K562 (cell line): ENCODE results near the gene ENG. TPM values are rescaled to one million over a fixed set of nuclear protein-coding genes. Genes with fewer than 3 reads are reported as not detected.

ENCODE experiments used
- ATAC-seq: fragments of 200-7000 bp; cut with Tn5 transposase; 3 replicates; pipeline ENCODE4 v1.9.1; 2020; ENCODE audit warnings: moderate library complexity
- BruUV-seq: library from RNA; stranded (reverse); fragments of 400-500 nt; replicated peaks from 2 replicates; lab custom pipeline; 2021; lab: Mats Ljungman, UMichigan
- CTCF ChIA-PET: fragments of 300-600 bp; formaldehyde crosslinking; extraction: SDS; loops from one replicate; lab custom pipeline; 2021; ENCODE audit warnings: low intra/inter-chr PET ratio; lab: Yijun Ruan, JAX
- POLR2A ChIA-PET: fragments of 300-600, 350-650 bp; sonication (Branson Sonifier 250); formaldehyde crosslinking; extraction: SDS; loops from one replicate; lab custom pipeline; 2021; ENCODE audit warnings: antibody characterized with exemption, inconsistent platforms; lab: Yijun Ruan, JAX
- DNase-seq, 4 experiments: peaks; one replicate each; pipeline versions ENCODE4 v3.0.0 to v3.0.0-alpha.2; 2011 to 2018; ENCODE audit warnings: low spot score in 3 of 4, mixed read lengths in 3 of 4; ENCODE audit errors: extremely low read depth in 1 of 4
- FAIRE-seq: peaks from 2 replicates; lab custom pipeline; 2011; peaks lifted over from hg19 to GRCh38; lab: Jason Lieb, UNC
- H2AFZ ChIP-seq: 2 replicates; pipeline ENCODE4 v1.6.0; 2011; ENCODE audit warnings: low read depth, low read length, control low read depth, inconsistent platforms
- H3K27ac ChIP-seq: fragments of 200-600 bp; 3 replicates; pipeline ENCODE4 v1.8.0; 2011; ENCODE audit warnings: low read depth, mild to moderate bottlenecking, control low read depth, inconsistent platforms, low read length, moderate library complexity, mixed read lengths; ENCODE audit errors: extremely low read depth
- H3K27me3 ChIP-seq, 2 experiments: fragments of 300-600 bp in 1 of 2; 2 replicates in 1 of 2; 3 replicates in 1 of 2; pipeline versions ENCODE4 v1.6.0 to v1.8.0; 2011; ENCODE audit warnings: inconsistent platforms in 2 of 2, low read length in 2 of 2, mild to moderate bottlenecking in 1 of 2, mixed read lengths in 1 of 2, moderate library complexity in 1 of 2; ENCODE audit not compliant: control insufficient read depth in 2 of 2, insufficient read depth in 2 of 2
- H3K36me3 ChIP-seq: fragments of 300-600 bp; 3 replicates; pipeline ENCODE4 v1.8.0; 2011; ENCODE audit warnings: mild to moderate bottlenecking, low read length, inconsistent platforms; ENCODE audit not compliant: control insufficient read depth, insufficient read depth
- H3K4me1 ChIP-seq, 2 experiments: fragments of 200-600 bp in 1 of 2; replicated peaks in 1 of 2; 2 replicates in 1 of 2; 3 replicates in 1 of 2; pipeline versions ENCODE4 v1.5.1 to v1.8.0; 2011; ENCODE audit warnings: inconsistent platforms in 2 of 2, low read length in 2 of 2, mild to moderate bottlenecking in 1 of 2, mixed read lengths in 1 of 2, moderate library complexity in 1 of 2; ENCODE audit not compliant: control insufficient read depth in 2 of 2, insufficient read depth in 2 of 2
- H3K4me2 ChIP-seq: 2 replicates; pipeline ENCODE4 v1.6.1; 2011; ENCODE audit warnings: low read length, control low read depth, inconsistent platforms, mixed read lengths; ENCODE audit not compliant: insufficient read depth
- H3K4me3 ChIP-seq: fragments of 200-600 bp; sonication (generic), shearing (Covaris generic); 2 replicates; pipeline ENCODE4 v1.5.1; 2016; ENCODE audit warnings: control low read depth, inconsistent platforms
- H3K79me2 ChIP-seq: fragments of 200-600 bp; 3 replicates; pipeline ENCODE4 v1.8.0; 2011; ENCODE audit warnings: low read length, inconsistent platforms; ENCODE audit not compliant: control insufficient read depth, insufficient read depth
- H3K9ac ChIP-seq, 2 experiments: 2 replicates each; pipeline versions ENCODE4 v1.6.0 to v1.6.1; 2011; ENCODE audit warnings: low read depth in 2 of 2, low read length in 2 of 2, control low read depth in 1 of 2, inconsistent platforms in 1 of 2, mild to moderate bottlenecking in 1 of 2, mixed read lengths in 1 of 2; ENCODE audit not compliant: insufficient read depth in 1 of 2
- H3K9me1 ChIP-seq: one replicate; pipeline ENCODE4 v1.6.0; 2011; ENCODE audit warnings: inconsistent platforms, mild to moderate bottlenecking, low read length, moderate library complexity; ENCODE audit not compliant: control insufficient read depth, insufficient read depth
- H3K9me3 ChIP-seq: replicated peaks from 2 replicates; pipeline ENCODE4 v1.5.1; 2011; ENCODE audit warnings: low read depth, low read length, inconsistent platforms; ENCODE audit not compliant: control insufficient read depth, insufficient read depth
- H4K20me1 ChIP-seq: replicated peaks from 2 replicates; pipeline ENCODE4 v1.6.1; 2011; ENCODE audit warnings: low read length, inconsistent platforms, mixed read lengths; ENCODE audit not compliant: control insufficient read depth, insufficient read depth
- CTCF ChIP-seq, 3 experiments: IDR thresholded peaks in 2 of 3; conservative IDR thresholded peaks in 1 of 3; 2 replicates each; pipeline ENCODE4 v1.5.1; 2011 to 2012; ENCODE audit warnings: low read length in 3 of 3, mild to moderate bottlenecking in 3 of 3, control low read depth in 2 of 3, improper control_type of control experiment in 1 of 3, inconsistent platforms in 1 of 3, low read depth in 1 of 3, mixed read lengths in 1 of 3, moderate library complexity in 1 of 3; ENCODE audit not compliant: insufficient read depth in 2 of 3
- E2F6 ChIP-seq, 2 experiments: IDR thresholded peaks; 2 replicates each; pipeline ENCODE4 v1.6.1; 2011; ENCODE audit warnings: borderline replicate concordance in 1 of 2, control low read depth in 1 of 2, low read depth in 1 of 2, low read length in 1 of 2, mild to moderate bottlenecking in 1 of 2, mixed read lengths in 1 of 2, moderate library complexity in 1 of 2; ENCODE audit not compliant: insufficient read depth in 1 of 2, insufficient read length in 1 of 2, poor library complexity in 1 of 2, severe bottlenecking in 1 of 2; ENCODE audit errors: extremely low read depth in 1 of 2
- FOXJ2 ChIP-seq: fragments of 200-800 bp; sonication (Bioruptor generic); IDR thresholded peaks from 2 replicates; pipeline ENCODE4 v1.6.1; 2016; ENCODE audit warnings: missing genetic modification characterization, missing compliant biosample characterization
- GATA2 ChIP-seq: sonication (generic); formaldehyde crosslinking; IDR thresholded peaks from 2 replicates; pipeline ENCODE4 v1.4.0; 2020; ENCODE audit warnings: mild to moderate bottlenecking, missing genetic modification reagents
- HINFP ChIP-seq: fragments of 450-650 bp; conservative IDR thresholded peaks from 2 replicates; pipeline ENCODE4 v1.6.1; 2016; ENCODE audit warnings: missing genetic modification characterization, low read depth, mild to moderate bottlenecking, control low read depth, missing compliant biosample characterization
- PHTF2 ChIP-seq: fragments of 250-450 bp; sonication (Bioruptor Pico); IDR thresholded peaks from 2 replicates; pipeline ENCODE4 v1.5.0; 2021; ENCODE audit warnings: mild to moderate bottlenecking
- POLR2A ChIP-seq: fragments of 450-650 bp; conservative IDR thresholded peaks from 2 replicates; pipeline ENCODE4 v1.6.1; 2016
- RBFOX2 ChIP-seq: fragments of 200-400 bp; formaldehyde crosslinking; IDR thresholded peaks from 2 replicates; pipeline ENCODE4 v1.6.1; 2017; ENCODE audit warnings: low read depth, mild to moderate bottlenecking, low read length, moderate library complexity
- ZNF121 ChIP-seq: sonication (generic); formaldehyde crosslinking; conservative IDR thresholded peaks from 2 replicates; pipeline ENCODE4 v1.8.0; 2022; ENCODE audit warnings: missing genetic modification reagents
- ZNF24 ChIP-seq: fragments of 450-650 bp; IDR thresholded peaks from 2 replicates; pipeline ENCODE4 v1.6.1; 2016
- ZNF384 ChIP-seq: IDR thresholded peaks from 2 replicates; pipeline ENCODE4 v1.6.1; 2012; ENCODE audit warnings: low read depth, low read length, improper control_type of control experiment
- WGBS: fragments of 100-300 bp; shearing (Covaris generic); methylation state at CpG from one replicate; pipeline ENCODE4 v1.1.6; 2016; ENCODE audit warnings: low coverage, mixed read lengths; ENCODE audit not compliant: insufficient coverage; ENCODE audit errors: missing lambda C conversion rate; 5-methylcytosine and 5-hydroxymethylcytosine counted together
- in situ Hi-C: fragments of 300-500 bp; cut with MboI; formaldehyde crosslinking; loops from 4 replicates; pipeline ENCODE4 v1.15.0; 2018; ENCODE audit warnings: inconsistent platforms, mixed read lengths
- intact Hi-C: fragments of 100-400 bp; cut with micrococcal nuclease; formaldehyde crosslinking; loops from 2 replicates; pipeline ENCODE4 v1.14.2; 2022
- polyA plus RNA-seq, 8 experiments: library from polyadenylated mRNA; depleted of rRNA in 4 of 8; stranded (reverse) in 5 of 8; unstranded in 3 of 8; fragments of >200 nt; fragmentation: Nextera tagmentation in 2 of 8; fragmentation: Illumina TruSeq in 1 of 8; extraction: Ambion mirVana in 2 of 8; extraction: Trizol in 1 of 8; gene quantifications; 2 replicates each; pipeline versions ENCODE4 v1.2.1 to v1.2.3, GENCODE V29; 2011 to 2014; ENCODE audit warnings: inconsistent platforms in 1 of 8, missing spikeins in 1 of 8
- total RNA-seq, 7 experiments: library from RNA; depleted of rRNA in 6 of 7; stranded (reverse); fragments of >200 nt in 6 of 7; fragmentation: Illumina TruSeq in 2 of 7; extraction: Trizol in 2 of 7; gene quantifications; 2 replicates each; pipeline versions ENCODE4 v1.2.1 to v1.2.3, GENCODE V29; 2011 to 2021; ENCODE audit warnings: low replicate concordance in 1 of 7

Gene ENG
- total and polyA plus RNA-seq, 9 of the 15 experiments (the other 6 are each of a cell fraction or from before 2014, with no cell fraction given), result 0.04 to 0.40 (median 0.14) TPM; not detected in 1

GRCh38 chr9:127801955-127802575 is 52.4 kb downstream of the ENG start (continued):
- peak in 2 of 3 experiments; percentile 25 to 35; a peak in 3 of 6 replicates for TF ChIP-seq CTCF (IDR thresholded peaks at IDR 0.05 in 2 of 3, conservative IDR thresholded peaks at IDR 0.05 in 1 of 3; ENCODE audit: insufficient read depth in 2 of 3, low read depth in 1 of 3, low read length in 3 of 3)
- peak in 1 of 2 experiments; percentile 4 for TF ChIP-seq E2F6 (IDR thresholded peaks at IDR 0.05; ENCODE audit: borderline replicate concordance in 1 of 2, extremely low read depth in 1 of 2, insufficient read depth in 1 of 2, insufficient read length in 1 of 2, low read depth in 1 of 2, low read length in 1 of 2, poor library complexity in 1 of 2, severe bottlenecking in 1 of 2)
- TF ChIP-seq FOXJ2 (tag), result 0 out of 2 replicates have a peak, but pooled peaks have one; percentile 21
- TF ChIP-seq GATA2 (CRISPR knock-in tag), result no peak
- TF ChIP-seq, all 486 proteins: peak for 21

GRCh38 chr9:127796852-127797370 is 57.5 kb downstream of the ENG start:
- H3K9ac ChIP-seq, result 0 out of 4 replicates have a peak overlapping the region, but pooled peaks of 1 of the 2 experiments have one; percentile 45
- no TSS peak for BruUV-seq
- no peaks in the 10 kb centered on the region for H3K27me3 ChIP-seq
- ATAC-seq, result no peak
- H3K36me3 ChIP-seq, result peaks cover 14% of the 10 kb centered on the region; the same call in 1 of the 3 replicates
- FAIRE-seq, result no peak
- WGBS, result 48% methylated on average over 10 of the region's 11 CpGs
- no peak overlapping the region for H3K4me2 ChIP-seq
- no peaks in the 10 kb centered on the region for H3K79me2 ChIP-seq
- in situ Hi-C loops, result no loop called here
- no peak overlapping the region for H2AFZ ChIP-seq
- intact Hi-C loops, result no loop called here
- H3K4me3 ChIP-seq, result no peak overlapping the region
- ChIA-PET POLR2A (interaction anchor here (1.0 kb wide), 1 partner anchor 9 kb away, joined by 3 read pairs; no protein-coding TSS in a partner anchor), CTCF (interaction anchor here (0.6 kb wide), 1 partner anchor 13 kb away, joined by 3 read pairs; no protein-coding TSS in a partner anchor)
- H3K9me3 ChIP-seq, result no peaks in the 10 kb centered on the region
- no peak overlapping the region for H3K27ac ChIP-seq
- no peak for DNase-seq
- no peaks in the 10 kb centered on the region for H4K20me1 ChIP-seq
- no peaks in the 10 kb centered on the region for H3K9me1 ChIP-seq
- H3K4me1 ChIP-seq, result peaks cover 4 to 14% of the 10 kb centered on the region in 2 experiments; a peak in 3 of 5 replicates
- TF ChIP-seq ZNF384, result 0 out of 2 replicates have a peak, but pooled peaks have one; percentile 5
- TF ChIP-seq HINFP (tag), result no peak
- TF ChIP-seq PHTF2 (CRISPR knock-in tag), result no peak
- TF ChIP-seq POLR2A, result no peak
- TF ChIP-seq ZNF24, result peak; percentile 69; the same call in 1 of the 2 replicates
- TF ChIP-seq ZNF121, result peak; percentile 46; the same call in 1 of the 2 replicates
- no peak for TF ChIP-seq RBFOX2
